ENCODE results near the gene CPSF3.

CPSF3 gene

GRCh38 chr2:9404451-9404850 lies 19.0 kb upstream of the CPSF3 start:
- no peak overlapping the region for H3K18ac ChIP-seq (ENCODE audit: low read length)
- H3K9ac ChIP-seq (ENCODE audit: low read length): no peak overlapping the region
- H3K79me1 ChIP-seq (ENCODE audit: low read length): no peaks in the 10 kb centered on the region
- H2BK5ac ChIP-seq (ENCODE audit: low read depth, low read length, poor library complexity): no peak overlapping the region
- no peak overlapping the region for H4K12ac ChIP-seq (ENCODE audit: low read depth, low read length)
- no peak overlapping the region for H3K27ac ChIP-seq (ENCODE audit: low read depth, low read length)
- no CpG with 5 or more reads among the region's 4 CpGs for WGBS (ENCODE audit: extremely low coverage, insufficient coverage, insufficient read length)
- peaks cover 4% of the 10 kb centered on the region for H3K9me3 ChIP-seq (ENCODE audit: insufficient read depth, low read depth, low read length)
- no peak overlapping the region for H2AFZ ChIP-seq (ENCODE audit: insufficient read depth, low read length, poor library complexity)
- no peak overlapping the region for H2BK12ac ChIP-seq (ENCODE audit: low read length)
- no peak overlapping the region for H4K8ac ChIP-seq (ENCODE audit: low read depth, low read length)
- peaks cover 39 to 47% of the 10 kb centered on the region in 2 experiments for H3K36me3 ChIP-seq (ENCODE audit: control insufficient read depth in 1 of 2, insufficient read depth in 2 of 2, low read length in 2 of 2)
- no peak for DNase-seq
- H3K4me2 ChIP-seq (ENCODE audit: low read length): no peak overlapping the region
- H4K91ac ChIP-seq (ENCODE audit: low read depth, low read length): no peak overlapping the region
- no peak overlapping the region for H3K14ac ChIP-seq (ENCODE audit: low read length)
- H3K79me2 ChIP-seq (ENCODE audit: control insufficient read depth, insufficient read depth, low read length, poor library complexity): no peaks in the 10 kb centered on the region
- H3K4ac ChIP-seq (ENCODE audit: low read depth, low read length): no peak overlapping the region
- H3K23ac ChIP-seq (ENCODE audit: low read length): no peak overlapping the region
- no peak overlapping the region for H2BK120ac ChIP-seq (ENCODE audit: insufficient read depth, low read length, poor library complexity)
- H2AK5ac ChIP-seq (ENCODE audit: low read length): no peak overlapping the region
- no peak overlapping the region for H3K4me3 ChIP-seq (ENCODE audit: low read depth, low read length)
- no peaks in the 10 kb centered on the region for H3K27me3 ChIP-seq (ENCODE audit: insufficient read depth, low read length)
- H3K4me1 ChIP-seq (ENCODE audit: control insufficient read depth in 1 of 2, insufficient read depth in 2 of 2, low read length in 2 of 2): peaks cover 0 to 2% of the 10 kb centered on the region in 2 experiments

- Histone ChIP-seq H2BK12ac (ENCODE audit: low read length) (no peak overlapping the region), H3K4me2 (ENCODE audit: low read length) (no peak overlapping the region), H4K12ac (ENCODE audit: low read depth, low read length) (no peak overlapping the region), H3K18ac (ENCODE audit: low read length) (no peak overlapping the region), H3K9ac (ENCODE audit: low read length) (no peak overlapping the region), H2BK120ac (ENCODE audit: insufficient read depth, low read length, poor library complexity) (no peak overlapping the region), H4K91ac (ENCODE audit: low read depth, low read length) (no peak overlapping the region), H3K4ac (ENCODE audit: low read depth, low read length) (no peak overlapping the region), H3K23ac (ENCODE audit: low read length) (no peak overlapping the region), H2AFZ (ENCODE audit: insufficient read depth, low read length, poor library complexity) (no peak overlapping the region), H4K8ac (ENCODE audit: low read depth, low read length) (no peak overlapping the region), H3K79me1 (ENCODE audit: low read length) (no peaks in the 10 kb centered on the region), H3K4me3 (ENCODE audit: low read depth, low read length) (no peak overlapping the region), H3K36me3 (ENCODE audit: control insufficient read depth in 1 of 2, insufficient read depth in 2 of 2, low read length in 2 of 2) (peaks cover 34 to 46% of the 10 kb centered on the region in 2 experiments), H3K27me3 (ENCODE audit: insufficient read depth, low read length) (no peaks in the 10 kb centered on the region), H3K4me1 (ENCODE audit: control insufficient read depth in 1 of 2, insufficient read depth in 2 of 2, low read length in 2 of 2) (peaks cover 0 to 2% of the 10 kb centered on the region in 2 experiments), H3K79me2 (ENCODE audit: control insufficient read depth, insufficient read depth, low read length, poor library complexity) (no peaks in the 10 kb centered on the region), H3K9me3 (ENCODE audit: insufficient read depth, low read depth, low read length) (peaks cover 4% of the 10 kb centered on the region), H2BK5ac (ENCODE audit: low read depth, low read length, poor library complexity) (no peak overlapping the region), H3K27ac (ENCODE audit: low read depth, low read length) (no peak overlapping the region), H3K14ac (ENCODE audit: low read length) (no peak overlapping the region), H2AK5ac (ENCODE audit: low read length) (no peak overlapping the region)
- no CpG with 5 or more reads among the region's 2 CpGs for WGBS (ENCODE audit: extremely low coverage, insufficient coverage, insufficient read length)
- peak; percentile 12 to 47 for DNase-seq
Observed at GRCh38 chr2:9405636-9406035, 17.8 kb upstream of the CPSF3 start.

GRCh38 chr2:9406529-9407362 lies 16.7 kb upstream of the CPSF3 start:
- Histone ChIP-seq H2AK5ac (ENCODE audit: low read length) (no peak overlapping the region), H3K9ac (ENCODE audit: low read length) (no peak overlapping the region), H2AFZ (ENCODE audit: insufficient read depth, low read length, poor library complexity) (no peak overlapping the region), H3K27ac (ENCODE audit: low read depth, low read length) (no peak overlapping the region), H3K27me3 (ENCODE audit: insufficient read depth, low read length) (no peaks in the 10 kb centered on the region), H3K18ac (ENCODE audit: low read length) (no peak overlapping the region), H3K79me2 (ENCODE audit: control insufficient read depth, insufficient read depth, low read length, poor library complexity) (no peaks in the 10 kb centered on the region), H2BK5ac (ENCODE audit: low read depth, low read length, poor library complexity) (no peak overlapping the region), H4K91ac (ENCODE audit: low read depth, low read length) (no peak overlapping the region), H2BK120ac (ENCODE audit: insufficient read depth, low read length, poor library complexity) (no peak overlapping the region), H4K8ac (ENCODE audit: low read depth, low read length) (no peak overlapping the region), H3K36me3 (ENCODE audit: control insufficient read depth in 1 of 2, insufficient read depth in 2 of 2, low read length in 2 of 2) (peaks cover 26 to 38% of the 10 kb centered on the region in 2 experiments), H4K12ac (ENCODE audit: low read depth, low read length) (no peak overlapping the region), H3K79me1 (ENCODE audit: low read length) (no peaks in the 10 kb centered on the region), H3K4me1 (ENCODE audit: control insufficient read depth in 1 of 2, insufficient read depth in 2 of 2, low read length in 2 of 2) (peaks cover 0 to 2% of the 10 kb centered on the region in 2 experiments), H2BK12ac (ENCODE audit: low read length) (no peak overlapping the region), H3K4me2 (ENCODE audit: low read length) (no peak overlapping the region), H3K4me3 (ENCODE audit: low read depth, low read length) (no peak overlapping the region), H3K23ac (ENCODE audit: low read length) (no peak overlapping the region), H3K14ac (ENCODE audit: low read length) (no peak overlapping the region), H3K4ac (ENCODE audit: low read depth, low read length) (no peak overlapping the region), H3K9me3 (ENCODE audit: insufficient read depth, low read depth, low read length) (peaks cover 2% of the 10 kb centered on the region)
- no CpG with 5 or more reads among the region's 13 CpGs for WGBS (ENCODE audit: extremely low coverage, insufficient coverage, insufficient read length)
- DNase-seq: no peak

GRCh38 chr2:9407363-9407811 lies 16.1 kb upstream of the CPSF3 start:
- peaks cover 0 to 2% of the 10 kb centered on the region in 2 experiments for H3K4me1 ChIP-seq (ENCODE audit: control insufficient read depth in 1 of 2, insufficient read depth in 2 of 2, low read length in 2 of 2)
- DNase-seq: no peak
- peaks cover 22 to 36% of the 10 kb centered on the region in 2 experiments for H3K36me3 ChIP-seq (ENCODE audit: control insufficient read depth in 1 of 2, insufficient read depth in 2 of 2, low read length in 2 of 2)
- H4K12ac ChIP-seq (ENCODE audit: low read depth, low read length): no peak overlapping the region
- H3K27me3 ChIP-seq (ENCODE audit: insufficient read depth, low read length): no peaks in the 10 kb centered on the region
- no peak overlapping the region for H3K14ac ChIP-seq (ENCODE audit: low read length)
- no peak overlapping the region for H3K27ac ChIP-seq (ENCODE audit: low read depth, low read length)
- H3K79me2 ChIP-seq (ENCODE audit: control insufficient read depth, insufficient read depth, low read length, poor library complexity): no peaks in the 10 kb centered on the region
- no peak overlapping the region for H3K4me3 ChIP-seq (ENCODE audit: low read depth, low read length)
- no peaks in the 10 kb centered on the region for H3K79me1 ChIP-seq (ENCODE audit: low read length)
- no peak overlapping the region for H2BK120ac ChIP-seq (ENCODE audit: insufficient read depth, low read length, poor library complexity)
- H2AFZ ChIP-seq (ENCODE audit: insufficient read depth, low read length, poor library complexity): no peak overlapping the region
- no peak overlapping the region for H3K9ac ChIP-seq (ENCODE audit: low read length)
- H4K8ac ChIP-seq (ENCODE audit: low read depth, low read length): no peak overlapping the region
- H2BK5ac ChIP-seq (ENCODE audit: low read depth, low read length, poor library complexity): no peak overlapping the region
- H3K9me3 ChIP-seq (ENCODE audit: insufficient read depth, low read depth, low read length): peaks cover 2% of the 10 kb centered on the region
- no peak overlapping the region for H3K18ac ChIP-seq (ENCODE audit: low read length)
- no CpG with 5 or more reads among the region's 8 CpGs for WGBS (ENCODE audit: extremely low coverage, insufficient coverage, insufficient read length)
- H3K4me2 ChIP-seq (ENCODE audit: low read length): no peak overlapping the region
- H3K23ac ChIP-seq (ENCODE audit: low read length): no peak overlapping the region
- H2BK12ac ChIP-seq (ENCODE audit: low read length): no peak overlapping the region
- no peak overlapping the region for H3K4ac ChIP-seq (ENCODE audit: low read depth, low read length)
- no peak overlapping the region for H4K91ac ChIP-seq (ENCODE audit: low read depth, low read length)
- H2AK5ac ChIP-seq (ENCODE audit: low read length): no peak overlapping the region

Data from trophoblast cell (in vitro differentiated cells and primary cell).